Cerebellar cortex (tissue), 1 donor: ENCODE measurements around the gene C14orf39.
"Not testable (repeated sequence)": the region's sequence is repeated elsewhere in the genome, so short reads cannot be mapped to it uniquely, and the experiment has no call there.

Source experiments
- DNase-seq: peaks from one replicate; pipeline ENCODE4 v3.0.0-alpha.2; 2015; ENCODE audit warnings: low spot score

C14orf39 gene

GRCh38 chr14:60495946-60496345 lies 10.1 kb upstream of the C14orf39 start:
- DNase-seq: no peak

DNA sequence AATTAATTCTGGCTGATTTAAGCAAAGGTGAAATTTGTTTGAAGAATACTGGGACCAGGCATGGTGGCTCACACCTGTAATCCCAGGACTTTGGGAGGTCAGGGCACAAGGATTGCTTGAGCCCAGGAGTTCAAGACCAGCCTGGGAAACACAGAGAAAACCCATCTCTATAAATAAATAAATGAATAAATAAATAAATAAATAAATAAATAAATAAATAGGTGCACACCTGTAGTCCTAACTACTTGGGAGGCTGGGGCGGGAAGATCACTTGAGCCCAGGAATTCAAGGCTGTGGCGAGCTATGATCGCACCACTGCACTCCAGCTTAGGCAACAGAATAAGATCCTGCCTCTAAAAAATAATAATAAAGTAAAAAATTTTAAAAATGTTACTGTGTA lies 4.4 kb upstream of the C14orf39 start:
- no peak for DNase-seq

DNA sequence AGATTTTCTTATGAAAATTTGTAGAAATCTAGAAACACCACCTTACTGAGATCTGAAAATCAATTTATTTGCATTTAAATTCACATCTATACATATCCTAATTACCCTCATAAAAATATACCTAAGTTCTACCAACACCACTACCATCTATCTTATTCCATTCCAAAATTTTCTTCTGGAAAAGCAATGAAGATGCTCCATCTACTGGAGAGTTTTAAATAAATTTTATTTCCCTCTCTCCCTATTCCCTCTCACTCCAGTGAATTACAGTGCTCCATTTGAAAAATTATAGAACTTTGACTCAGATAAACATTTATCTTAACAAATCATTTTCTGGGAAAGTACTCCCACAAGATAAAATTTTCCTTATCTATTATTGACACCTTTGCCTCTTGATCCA lies 2.3 kb upstream of the C14orf39 start:
- no peak for DNase-seq

- no peak for DNase-seq
These were observed 1.3 kb upstream of the C14orf39 start for GRCh38 chr14:60487211-60487610.

GRCh38 chr14:60485057-60485597 lies 736 bp downstream of the C14orf39 start:
- no peak for DNase-seq

- DNase-seq: no peak
These were observed 3.1 kb downstream of the C14orf39 start for GRCh38 chr14:60482743-60483142.

DNA sequence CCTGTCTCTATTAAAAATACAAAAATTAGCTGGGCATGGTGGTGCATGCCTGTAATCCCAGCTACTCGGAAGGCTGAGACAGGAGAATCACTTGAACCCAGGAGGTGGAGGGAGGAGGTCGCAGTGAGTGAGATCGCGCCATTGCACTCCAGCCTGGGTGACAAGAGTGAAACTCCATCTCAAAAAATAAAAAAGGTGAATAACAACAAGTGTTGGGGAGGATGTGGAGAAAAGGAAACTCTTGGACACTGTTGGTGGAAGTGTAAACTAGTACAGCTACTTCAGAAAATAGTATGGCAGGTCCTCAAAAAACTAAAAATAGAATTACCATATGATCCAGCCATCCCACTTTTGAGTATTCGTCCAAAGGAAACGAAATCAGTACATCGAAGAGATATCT lies 5.6 kb downstream of the C14orf39 start:
- DNase-seq: not testable (repeated sequence)

- DNase-seq: no peak
These were observed 30.0 kb downstream of the C14orf39 start for GRCh38 chr14:60455875-60456274.

GRCh38 chr14:60430276-60430675 lies 55.6 kb downstream of the C14orf39 start:
- no peak for DNase-seq

GRCh38 chr14:60420050-60420449 lies 65.8 kb downstream of the C14orf39 start:
- no peak for DNase-seq

GRCh38 chr14:60397550-60397949 lies 88.3 kb downstream of the C14orf39 start:
- not testable (repeated sequence) for DNase-seq

- DNase-seq: no peak
These were observed 89.0 kb downstream of the C14orf39 start for GRCh38 chr14:60396718-60397343.
